NCI-H1694 (cell line): Measurements from ENCODE around the gene ZDHHC5.
A peak's percentile ranks its signal among the peaks of the same experiment; 100 is the strongest.

ENCODE experiments used
- DNase-seq: peaks from one replicate; lab custom pipeline; 2025; lab: John Stamatoyannopoulos, UW

Gene ZDHHC5

GRCh38 chr11:57729479-57729878, 61.6 kb downstream of the ZDHHC5 start:
- no peak for DNase-seq

DNA sequence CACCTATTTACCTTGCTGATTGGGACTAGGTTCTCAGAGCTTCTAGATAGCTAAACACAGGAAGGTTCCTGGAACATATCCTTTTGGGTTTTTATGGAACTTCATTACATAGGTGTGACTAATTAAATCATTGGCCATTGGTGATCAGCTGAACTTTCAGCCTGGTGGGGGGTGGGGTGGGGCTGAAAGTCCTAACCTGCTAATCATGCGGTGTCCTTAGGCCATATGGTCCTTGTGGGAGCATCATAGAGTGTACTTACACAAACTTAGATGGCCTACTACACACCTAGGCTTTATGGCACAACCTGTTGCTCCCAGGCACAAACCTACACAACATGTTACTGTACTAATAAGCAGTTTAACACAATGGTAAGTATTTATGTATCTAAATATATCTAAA, 64.7 kb downstream of the ZDHHC5 start:
- DNase-seq, result no peak

- DNase-seq, result no peak
These were observed 67.8 kb downstream of the ZDHHC5 start for GRCh38 chr11:57735619-57736298.

- DNase-seq, result peak; percentile 92
These were observed 73.5 kb downstream of the ZDHHC5 start, which contains the start of gene SELENOH for GRCh38 chr11:57741132-57742086. Gene SELENOH (plus strand): TSS chr11:57741491. CDS start chr11:57741596, 105 bp downstream.

DNA sequence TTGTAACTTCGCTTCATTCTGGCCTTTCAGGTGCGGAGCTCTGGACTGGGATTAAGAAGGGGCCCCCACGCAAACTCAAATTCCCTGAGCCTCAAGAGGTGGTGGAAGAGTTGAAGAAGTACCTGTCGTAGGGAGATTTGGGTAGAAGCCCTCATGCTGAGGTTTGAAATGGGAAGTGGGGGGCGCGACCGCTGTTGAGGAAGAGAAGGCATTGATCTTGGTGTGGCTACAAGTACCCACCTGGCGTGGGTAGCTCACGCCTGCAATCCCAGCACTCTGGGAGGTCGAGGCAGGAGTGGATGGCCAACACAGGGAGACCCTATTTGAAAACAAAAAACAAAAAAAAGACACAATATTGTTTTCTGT, 74.2 kb downstream of the ZDHHC5 start:
- no peak for DNase-seq

DNA sequence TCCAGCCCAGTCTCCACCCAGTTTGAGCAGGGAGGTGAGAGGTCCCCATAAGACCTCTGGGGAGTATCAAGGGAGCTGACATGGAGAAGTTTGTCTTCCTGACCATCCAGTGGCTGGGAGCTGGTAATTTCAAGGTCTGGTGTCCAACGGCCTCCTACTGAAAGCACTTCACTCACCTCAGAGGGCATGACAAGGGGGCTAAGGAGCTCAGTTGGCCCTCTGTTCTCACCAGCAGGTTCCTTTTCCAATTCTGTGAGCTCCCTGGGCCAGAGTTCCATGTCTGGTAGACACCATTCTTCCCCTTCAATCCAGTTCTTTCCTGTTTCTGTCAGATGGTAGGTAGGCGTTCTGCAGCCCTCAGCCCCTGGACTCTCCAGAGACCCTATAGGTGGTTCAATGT, 76.4 kb downstream of the ZDHHC5 start:
- DNase-seq, result no peak

DNA sequence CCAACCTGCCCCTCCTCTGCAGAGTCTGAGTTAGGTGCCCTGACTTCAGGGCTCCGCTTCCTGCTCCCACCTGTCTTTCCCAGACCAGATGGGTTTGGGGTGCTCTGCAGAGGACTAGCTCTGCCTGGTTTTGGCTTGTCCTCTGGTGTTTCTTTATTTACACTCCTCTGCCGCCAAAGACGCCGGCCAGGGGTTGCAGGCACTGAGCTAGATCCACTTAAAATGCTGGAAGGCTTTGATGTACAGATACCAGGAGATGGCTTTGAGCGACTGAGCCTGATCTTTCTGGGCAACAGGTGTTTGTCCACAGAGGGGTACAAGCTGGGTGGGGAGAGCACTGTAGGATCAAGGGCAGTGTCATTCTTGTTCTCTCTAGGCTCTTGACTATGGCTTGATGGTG, 77.3 kb downstream of the ZDHHC5 start:
- no peak for DNase-seq

- no peak for DNase-seq
These were observed 79.0 kb downstream of the ZDHHC5 start for GRCh38 chr11:57746920-57747319.
